IMR-90 (cell line): Measurements from ENCODE around the gene SCFD2. TPM values are rescaled to one million over a fixed set of nuclear protein-coding genes. Genes with fewer than 3 reads are reported as not detected.

Source experiments
- ATAC-seq: fragments of 200-7000 bp; cut with Tn5 transposase; 2 replicates; pipeline ENCODE4 v1.9.1; 2020; ENCODE audit warnings: low read depth, mild to moderate bottlenecking, moderate library complexity
- BruUV-seq: library from RNA; stranded (reverse); fragments of 400-500 nt; replicated peaks from 2 replicates; lab custom pipeline; 2021; lab: Mats Ljungman, UMichigan
- CTCF ChIA-PET: fragments of 300-600 bp; formaldehyde crosslinking; extraction: SDS; loops from one replicate; lab custom pipeline; 2021; ENCODE audit warnings: antibody characterized with exemption; lab: Yijun Ruan, JAX
- POLR2A ChIA-PET: fragments of 300-600 bp; sonication (Branson Sonifier 250); formaldehyde crosslinking; loops from one replicate; lab custom pipeline; 2022; ENCODE audit warnings: antibody characterized with exemption; ENCODE audit not compliant: unreplicated experiment; lab: Charles Lee
- DNase-seq: peaks from one replicate; pipeline ENCODE4 v3.0.0; 2013
- H2AFZ ChIP-seq: replicated peaks from 2 replicates; pipeline ENCODE3; 2013; ENCODE audit warnings: low read length, mild to moderate bottlenecking; ENCODE audit not compliant: poor library complexity
- H2AK5ac ChIP-seq: 2 replicates; pipeline ENCODE4 v1.6.1; 2013; ENCODE audit warnings: low read depth, low read length, inconsistent platforms
- H2AK9ac ChIP-seq: replicated peaks from 2 replicates; pipeline ENCODE3; 2013; ENCODE audit warnings: mild to moderate bottlenecking, low read depth, low read length, moderate library complexity; ENCODE audit not compliant: poor library complexity
- H2BK120ac ChIP-seq: 2 replicates; pipeline ENCODE4 v1.6.1; 2013; ENCODE audit warnings: low read depth, low read length, inconsistent platforms
- H2BK15ac ChIP-seq: 3 replicates; pipeline ENCODE4 v1.6.1; 2013; ENCODE audit warnings: low read depth, low read length, inconsistent platforms
- H2BK20ac ChIP-seq: 2 replicates; pipeline ENCODE4 v1.6.1; 2013; ENCODE audit warnings: low read depth, mild to moderate bottlenecking, inconsistent platforms, low read length, moderate library complexity
- H2BK5ac ChIP-seq: 2 replicates; pipeline ENCODE4 v1.6.1; 2013; ENCODE audit warnings: mild to moderate bottlenecking, low read depth, low read length, inconsistent platforms; ENCODE audit not compliant: poor library complexity, severe bottlenecking
- H3K14ac ChIP-seq: replicated peaks from 2 replicates; pipeline ENCODE4 v1.6.1; 2013; ENCODE audit warnings: low read depth, low read length, inconsistent platforms
- H3K18ac ChIP-seq: 2 replicates; pipeline ENCODE4 v1.6.1; 2013; ENCODE audit warnings: low read depth, low read length, control low read depth
- H3K23ac ChIP-seq: 2 replicates; pipeline ENCODE4 v1.6.1; 2013; ENCODE audit warnings: low read depth, low read length, inconsistent platforms
- H3K27ac ChIP-seq: 2 replicates; pipeline ENCODE4 v1.5.1; 2013; ENCODE audit warnings: mild to moderate bottlenecking, control low read depth, low read length; ENCODE audit not compliant: insufficient read depth
- H3K27me3 ChIP-seq: 2 replicates; pipeline ENCODE4 v1.6.1; 2013; ENCODE audit warnings: low read length; ENCODE audit not compliant: control insufficient read depth, insufficient read depth
- H3K36me3 ChIP-seq: 2 replicates; pipeline ENCODE4 v1.6.1; 2013; ENCODE audit warnings: low read length, mixed read lengths; ENCODE audit not compliant: control insufficient read depth, insufficient read depth
- H3K4ac ChIP-seq: 2 replicates; pipeline ENCODE4 v1.6.1; 2013; ENCODE audit warnings: low read depth, low read length, inconsistent platforms
- H3K4me1 ChIP-seq: 2 replicates; pipeline ENCODE4 v1.6.1; 2013; ENCODE audit warnings: low read length, mixed read lengths; ENCODE audit not compliant: control insufficient read depth, insufficient read depth
- H3K4me2 ChIP-seq: 2 replicates; pipeline ENCODE4 v1.6.1; 2013; ENCODE audit warnings: low read depth, mild to moderate bottlenecking, control low read depth, low read length, moderate library complexity
- H3K4me3 ChIP-seq: 2 replicates; pipeline ENCODE4 v1.5.1; 2013; ENCODE audit warnings: low read depth, mild to moderate bottlenecking, control low read depth, low read length, moderate library complexity; ENCODE audit not compliant: insufficient read depth
- H3K56ac ChIP-seq: 2 replicates; pipeline ENCODE4 v1.6.1; 2013; ENCODE audit warnings: low read length, inconsistent platforms; ENCODE audit not compliant: insufficient read depth; ENCODE audit errors: extremely low read depth
- H3K79me1 ChIP-seq, 2 experiments: 2 replicates each; pipeline ENCODE4 v1.6.1; 2013; ENCODE audit warnings: low read length in 2 of 2, inconsistent platforms in 1 of 2, low read depth in 1 of 2
- H3K9ac ChIP-seq: 2 replicates; pipeline ENCODE4 v1.6.1; 2013; ENCODE audit warnings: low read depth, low read length, control low read depth
- H3K9me1 ChIP-seq: 2 replicates; pipeline ENCODE4 v1.6.1; 2013; ENCODE audit warnings: low read length, inconsistent platforms; ENCODE audit not compliant: insufficient read depth
- H3K9me3 ChIP-seq: 2 replicates; pipeline ENCODE4 v1.6.1; 2013; ENCODE audit warnings: low read length; ENCODE audit not compliant: control insufficient read depth, insufficient read depth
- H4K20me1 ChIP-seq: 2 replicates; pipeline ENCODE4 v1.6.1; 2013; ENCODE audit warnings: low read length, inconsistent platforms; ENCODE audit not compliant: insufficient read depth
- H4K5ac ChIP-seq: 2 replicates; pipeline ENCODE4 v1.6.1; 2013; ENCODE audit warnings: mild to moderate bottlenecking, low read depth, low read length, control low read depth
- H4K8ac ChIP-seq, 2 experiments: 2 replicates each; pipeline ENCODE4 v1.6.1; 2013; ENCODE audit warnings: low read depth in 2 of 2, low read length in 2 of 2, control low read depth in 1 of 2, inconsistent platforms in 1 of 2
- H4K91ac ChIP-seq: 2 replicates; pipeline ENCODE4 v1.6.1; 2013; ENCODE audit warnings: low read depth, low read length, inconsistent platforms; ENCODE audit not compliant: insufficient read depth
- BHLHE40 ChIP-seq: fragments of 150-350 bp; IDR thresholded peaks from 2 replicates; pipeline ENCODE4 v1.6.1; 2016; ENCODE audit warnings: mild to moderate bottlenecking, low read depth, low read length
- CEBPB ChIP-seq: IDR thresholded peaks from 2 replicates; pipeline ENCODE4 v1.6.1; 2012; ENCODE audit warnings: low read depth, low read length, improper control_type of control experiment
- CHD1 ChIP-seq: IDR thresholded peaks from 2 replicates; pipeline ENCODE4 v1.6.1; 2012; ENCODE audit warnings: low read depth, low read length, improper control_type of control experiment
- CTCF ChIP-seq: conservative IDR thresholded peaks from 2 replicates; pipeline ENCODE4 v1.5.1; 2012; ENCODE audit warnings: mild to moderate bottlenecking, low read depth, low read length, improper control_type of control experiment
- FOS ChIP-seq: fragments of 150-350 bp; IDR thresholded peaks from 2 replicates; pipeline ENCODE4 v1.6.1; 2016; ENCODE audit warnings: low read depth, low read length
- MAFK ChIP-seq: IDR thresholded peaks from 2 replicates; pipeline ENCODE4 v1.6.1; 2012; ENCODE audit warnings: low read depth, low read length, improper control_type of control experiment
- MAZ ChIP-seq: IDR thresholded peaks from 2 replicates; pipeline ENCODE4 v1.6.1; 2012; ENCODE audit warnings: low read depth, mild to moderate bottlenecking, low read length, improper control_type of control experiment, moderate library complexity, borderline replicate concordance
- MXI1 ChIP-seq: IDR thresholded peaks from 2 replicates; pipeline ENCODE4 v1.6.1; 2012; ENCODE audit warnings: low read depth, mild to moderate bottlenecking, low read length, moderate library complexity, borderline replicate concordance
- NFE2L2 ChIP-seq: fragments of 150-350 bp; IDR thresholded peaks from 2 replicates; pipeline ENCODE4 v1.6.1; 2016; ENCODE audit warnings: low read depth, mild to moderate bottlenecking, low read length
- POLR2A ChIP-seq: IDR thresholded peaks from 2 replicates; pipeline ENCODE4 v1.6.1; 2012; ENCODE audit warnings: mild to moderate bottlenecking, low read depth, low read length
- RAD21 ChIP-seq: IDR thresholded peaks from 2 replicates; pipeline ENCODE4 v1.6.1; 2012; ENCODE audit warnings: low read length, improper control_type of control experiment
- RCOR1 ChIP-seq: IDR thresholded peaks from 2 replicates; pipeline ENCODE4 v1.6.1; 2012; ENCODE audit warnings: mild to moderate bottlenecking, low read length, improper control_type of control experiment; ENCODE audit not compliant: insufficient replicate concordance
- RFX5 ChIP-seq: IDR thresholded peaks from 2 replicates; pipeline ENCODE4 v1.8.0; 2012; ENCODE audit warnings: low read depth, mild to moderate bottlenecking, low read length, moderate library complexity
- SMC3 ChIP-seq: fragments of 150-350 bp; IDR thresholded peaks from 2 replicates; pipeline ENCODE4 v1.6.1; 2016; ENCODE audit warnings: low read depth, mild to moderate bottlenecking, antibody characterized with exemption, low read length, moderate library complexity
- USF2 ChIP-seq: fragments of 150-350 bp; IDR thresholded peaks from 2 replicates; pipeline ENCODE4 v1.6.1; 2017; ENCODE audit warnings: mild to moderate bottlenecking, antibody characterized with exemption, low read length, low read depth
- WGBS, 2 experiments: methylation state at CpG; one replicate each; pipeline versions ENCODE4 v1.1.5 to v1.1.7; 2013; ENCODE audit warnings: missing lambda C conversion rate in 2 of 2; ENCODE audit not compliant: insufficient read length in 1 of 2; ENCODE audit errors: extremely low coverage in 2 of 2; 5-methylcytosine and 5-hydroxymethylcytosine counted together
- dilution Hi-C: fragments of 300-500 bp; cut with HindIII; formaldehyde crosslinking; loops from one replicate; pipeline ENCODE4 v1.14.3; 2018; ENCODE audit warnings: low sequenced_read_pairs; ENCODE audit not compliant: unreplicated experiment
- in situ Hi-C: fragments of 300-500 bp; cut with MboI; formaldehyde crosslinking; loops from 3 replicates; pipeline ENCODE4 v1.14.3; 2019; ENCODE audit warnings: low sequenced_read_pairs, inconsistent platforms, mixed read lengths
- intact Hi-C: fragments of 100-400 bp; cut with micrococcal nuclease; formaldehyde crosslinking; loops from 2 replicates; pipeline ENCODE4 v1.10.0; 2022
- polyA plus RNA-seq, 3 experiments: library from polyadenylated mRNA; depleted of rRNA; stranded (reverse); fragments of >200 nt; gene quantifications; 2 replicates each; pipeline ENCODE4 v1.2.3, GENCODE V29; 2012; ENCODE audit warnings: low replicate concordance in 1 of 3
- total RNA-seq: library from RNA; depleted of rRNA; stranded (reverse); fragments of >200 nt; gene quantifications from 2 replicates; pipeline ENCODE4 v1.2.3, GENCODE V29; 2012

Gene SCFD2
- total and polyA plus RNA-seq, 2 of the 4 experiments (the other 2 are of a cell fraction) = 18.9 to 62.4 TPM

- Histone ChIP-seq H3K4ac (no peak overlapping the region), H3K23ac (no peak overlapping the region), H3K9me1 (peaks cover 6% of the 10 kb centered on the region; the same call in 1 of the 2 replicates), H3K14ac (no peak overlapping the region), H4K91ac (no peak overlapping the region), H3K27me3 (no peaks in the 10 kb centered on the region), H2BK5ac (no peak overlapping the region), H2BK15ac (no peak overlapping the region), H4K5ac (no peak overlapping the region), H2AK5ac (no peak overlapping the region), H3K56ac (no peak overlapping the region), H3K18ac (no peak overlapping the region), H3K9me3 (no peaks in the 10 kb centered on the region), H2BK120ac (no peak overlapping the region), H2BK20ac (no peak overlapping the region), H4K8ac (no peak overlapping the region), H4K20me1 (no peaks in the 10 kb centered on the region), H3K4me1 (peaks cover 7% of the 10 kb centered on the region), H3K4me2 (no peak overlapping the region), H2AFZ (no peak overlapping the region), H3K27ac (no peak overlapping the region), H3K79me1 (peaks cover 0 to 6% of the 10 kb centered on the region in 2 experiments; a peak in 1 of 4 replicates), H3K36me3 (no peaks in the 10 kb centered on the region), H3K9ac (no peak overlapping the region), H2AK9ac (no peak overlapping the region), H3K4me3 (no peak overlapping the region)
- intact Hi-C loops = no loop called here
- dilution Hi-C loops = no loop called here
- DNase-seq (no peak), ATAC-seq (no peak)
- ChIA-PET CTCF (no interaction called here), POLR2A (no interaction called here)
- TF ChIP-seq USF2 (no peak), NFE2L2 (no peak), POLR2A (no peak), RAD21 (no peak), CTCF (no peak), MAZ (no peak), MXI1 (no peak), CHD1 (no peak), BHLHE40 (no peak), SMC3 (no peak), FOS (no peak), CEBPB (no peak), RCOR1 (no peak), MAFK (no peak), RFX5 (no peak)
- in situ Hi-C loops = loop anchor here (25.0 kb wide), 1 partner anchor 1055 kb away; the partner anchor contains the start of gene CHIC2
- BruUV-seq = no TSS peak
- no CpG with 5 or more reads among the region's 4 CpGs for WGBS, 2 experiments
Measured at GRCh38 chr4:53007024-53007423, 358.8 kb downstream of the SCFD2 start.
